Measurements from ENCODE around the gene AFF2.

Gene AFF2

GRCh38 chrX:148929686-148930085, 429.3 kb downstream of the AFF2 start:
- CTCF ChIA-PET, result no interaction called here
- 90% methylated on average over 3 of the region's 3 CpGs for WGBS (ENCODE audit: insufficient coverage)
- Histone ChIP-seq H3K27ac (ENCODE audit: insufficient read depth in 1 of 2, low read depth in 1 of 2, low read length in 2 of 2, poor library complexity in 1 of 2, severe bottlenecking in 2 of 2) (no peak overlapping the region), H3K36me3 (ENCODE audit: control insufficient read depth in 4 of 4, insufficient read depth in 4 of 4, low read length in 3 of 4) (no peaks in the 10 kb centered on the region), H3K4me1 (ENCODE audit: control extremely low read depth in 1 of 4, control insufficient read depth in 4 of 4, insufficient read depth in 4 of 4, low read length in 3 of 4) (no peaks in the 10 kb centered on the region), H3K4me3 (ENCODE audit: control insufficient read depth in 1 of 7, extremely low read depth in 1 of 7, insufficient read depth in 4 of 7, low read depth in 2 of 7, low read length in 6 of 7) (no peak overlapping the region), H3K9me3 (ENCODE audit: control extremely low read depth in 1 of 5, control insufficient read depth in 4 of 5, insufficient read depth in 2 of 5, low read depth in 1 of 5, low read length in 4 of 5) (no peaks in the 10 kb centered on the region), H3K27me3 (replicated peaks in 2 of 5; ENCODE audit: control insufficient read depth in 4 of 5, insufficient read depth in 5 of 5, low read length in 4 of 5) (peaks cover 0 to 3% (median 0%) of the 10 kb centered on the region in 5 experiments)
- no peak for DNase-seq
- POLR2A ChIA-PET, result no interaction called here

GRCh38 chrX:148930206-148930729, 429.9 kb downstream of the AFF2 start:
- CTCF ChIA-PET, result no interaction called here
- Histone ChIP-seq H3K27ac (ENCODE audit: insufficient read depth in 1 of 2, low read depth in 1 of 2, low read length in 2 of 2, poor library complexity in 1 of 2, severe bottlenecking in 2 of 2) (no peak overlapping the region), H3K4me3 (ENCODE audit: control insufficient read depth in 1 of 7, extremely low read depth in 1 of 7, insufficient read depth in 4 of 7, low read depth in 2 of 7, low read length in 6 of 7) (no peak overlapping the region), H3K36me3 (ENCODE audit: control insufficient read depth in 4 of 4, insufficient read depth in 4 of 4, low read length in 3 of 4) (no peaks in the 10 kb centered on the region), H3K4me1 (ENCODE audit: control extremely low read depth in 1 of 4, control insufficient read depth in 4 of 4, insufficient read depth in 4 of 4, low read length in 3 of 4) (no peaks in the 10 kb centered on the region), H3K27me3 (replicated peaks in 2 of 5; ENCODE audit: control insufficient read depth in 4 of 5, insufficient read depth in 5 of 5, low read length in 4 of 5) (peaks cover 0 to 2% (median 0%) of the 10 kb centered on the region in 5 experiments), H3K9me3 (ENCODE audit: control extremely low read depth in 1 of 5, control insufficient read depth in 4 of 5, insufficient read depth in 2 of 5, low read depth in 1 of 5, low read length in 4 of 5) (no peaks in the 10 kb centered on the region)
- POLR2A ChIA-PET, result no interaction called here
- DNase-seq, result no peak
- WGBS (ENCODE audit: insufficient coverage), result 75% methylated on average over 2 of the region's 2 CpGs

- H3K4me1 ChIP-seq (ENCODE audit: control extremely low read depth in 1 of 4, control insufficient read depth in 4 of 4, insufficient read depth in 4 of 4, low read length in 3 of 4), result no peaks in the 10 kb centered on the region
- CTCF ChIA-PET, result interaction anchor here (1.1 kb wide), 1 partner anchor 11 kb away, joined by 3 read pairs; no protein-coding TSS in a partner anchor
- H3K27me3 ChIP-seq (replicated peaks in 2 of 5; ENCODE audit: control insufficient read depth in 4 of 5, insufficient read depth in 5 of 5, low read length in 4 of 5), result no peaks in the 10 kb centered on the region
- POLR2A ChIA-PET, result no interaction called here
- no peak for DNase-seq
- H3K36me3 ChIP-seq (ENCODE audit: control insufficient read depth in 4 of 4, insufficient read depth in 4 of 4, low read length in 3 of 4), result no peaks in the 10 kb centered on the region
- 82% methylated on average over 3 of the region's 4 CpGs for WGBS (ENCODE audit: insufficient coverage)
- H3K9me3 ChIP-seq (ENCODE audit: control extremely low read depth in 1 of 5, control insufficient read depth in 4 of 5, insufficient read depth in 2 of 5, low read depth in 1 of 5, low read length in 4 of 5), result no peaks in the 10 kb centered on the region
- H3K4me3 ChIP-seq (ENCODE audit: control insufficient read depth in 1 of 7, extremely low read depth in 1 of 7, insufficient read depth in 4 of 7, low read depth in 2 of 7, low read length in 6 of 7), result no peak overlapping the region
- H3K27ac ChIP-seq (ENCODE audit: insufficient read depth in 1 of 2, low read depth in 1 of 2, low read length in 2 of 2, poor library complexity in 1 of 2, severe bottlenecking in 2 of 2), result no peak overlapping the region
Observed at GRCh38 chrX:148933881-148934280, 433.5 kb downstream of the AFF2 start.

DNA sequence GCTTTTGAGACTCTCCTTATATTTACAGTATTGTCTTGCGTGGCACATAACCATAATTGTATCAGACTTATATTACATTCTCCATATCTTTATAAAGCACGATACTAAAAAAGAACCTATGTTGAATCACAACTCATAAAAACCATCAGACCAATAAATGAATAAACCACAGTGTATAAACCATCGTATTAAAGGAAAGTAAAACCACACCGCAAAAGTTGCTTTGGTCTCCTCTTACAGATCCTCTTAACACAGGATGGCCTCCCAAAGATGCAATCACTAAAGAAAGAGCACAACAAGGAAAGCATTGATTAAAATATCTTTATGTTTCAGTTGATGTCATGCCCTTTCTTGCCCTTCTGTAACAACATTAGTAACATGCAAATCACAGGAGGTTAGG, 437.9 kb downstream of the AFF2 start:
- H3K36me3 ChIP-seq (ENCODE audit: control insufficient read depth in 4 of 4, insufficient read depth in 4 of 4, low read length in 3 of 4), result no peaks in the 10 kb centered on the region
- WGBS (ENCODE audit: insufficient coverage), result 88% methylated on average over 4 of the region's 4 CpGs
- no peak overlapping the region for H3K27ac ChIP-seq (ENCODE audit: insufficient read depth in 1 of 2, low read depth in 1 of 2, low read length in 2 of 2, poor library complexity in 1 of 2, severe bottlenecking in 2 of 2)
- no peaks in the 10 kb centered on the region for H3K9me3 ChIP-seq (ENCODE audit: control extremely low read depth in 1 of 5, control insufficient read depth in 4 of 5, insufficient read depth in 2 of 5, low read depth in 1 of 5, low read length in 4 of 5)
- H3K4me1 ChIP-seq (ENCODE audit: control extremely low read depth in 1 of 4, control insufficient read depth in 4 of 4, insufficient read depth in 4 of 4, low read length in 3 of 4), result no peaks in the 10 kb centered on the region
- no peak for DNase-seq
- ChIA-PET POLR2A (no interaction called here), CTCF (no interaction called here)
- H3K4me3 ChIP-seq (ENCODE audit: control insufficient read depth in 1 of 7, extremely low read depth in 1 of 7, insufficient read depth in 4 of 7, low read depth in 2 of 7, low read length in 6 of 7), result no peak overlapping the region
- H3K27me3 ChIP-seq (replicated peaks in 2 of 5; ENCODE audit: control insufficient read depth in 4 of 5, insufficient read depth in 5 of 5, low read length in 4 of 5), result no peaks in the 10 kb centered on the region

- no peak overlapping the region for H3K27ac ChIP-seq (ENCODE audit: insufficient read depth in 1 of 2, low read depth in 1 of 2, low read length in 2 of 2, poor library complexity in 1 of 2, severe bottlenecking in 2 of 2)
- no peaks in the 10 kb centered on the region for H3K9me3 ChIP-seq (ENCODE audit: control extremely low read depth in 1 of 5, control insufficient read depth in 4 of 5, insufficient read depth in 2 of 5, low read depth in 1 of 5, low read length in 4 of 5)
- no peaks in the 10 kb centered on the region for H3K27me3 ChIP-seq (replicated peaks in 2 of 5; ENCODE audit: control insufficient read depth in 4 of 5, insufficient read depth in 5 of 5, low read length in 4 of 5)
- CTCF ChIA-PET, result no interaction called here
- H3K4me1 ChIP-seq (ENCODE audit: control extremely low read depth in 1 of 4, control insufficient read depth in 4 of 4, insufficient read depth in 4 of 4, low read length in 3 of 4), result no peaks in the 10 kb centered on the region
- H3K36me3 ChIP-seq (ENCODE audit: control insufficient read depth in 4 of 4, insufficient read depth in 4 of 4, low read length in 3 of 4), result no peaks in the 10 kb centered on the region
- no peak overlapping the region for H3K4me3 ChIP-seq (ENCODE audit: control insufficient read depth in 1 of 7, extremely low read depth in 1 of 7, insufficient read depth in 4 of 7, low read depth in 2 of 7, low read length in 6 of 7)
- WGBS (ENCODE audit: insufficient coverage), result 0% methylated on average over 1 of the region's 1 CpG
- peak; percentile 70 to 81 (median 78) for DNase-seq
- POLR2A ChIA-PET, result no interaction called here
Observed at GRCh38 chrX:148940411-148940996, 440.1 kb downstream of the AFF2 start.

DNA sequence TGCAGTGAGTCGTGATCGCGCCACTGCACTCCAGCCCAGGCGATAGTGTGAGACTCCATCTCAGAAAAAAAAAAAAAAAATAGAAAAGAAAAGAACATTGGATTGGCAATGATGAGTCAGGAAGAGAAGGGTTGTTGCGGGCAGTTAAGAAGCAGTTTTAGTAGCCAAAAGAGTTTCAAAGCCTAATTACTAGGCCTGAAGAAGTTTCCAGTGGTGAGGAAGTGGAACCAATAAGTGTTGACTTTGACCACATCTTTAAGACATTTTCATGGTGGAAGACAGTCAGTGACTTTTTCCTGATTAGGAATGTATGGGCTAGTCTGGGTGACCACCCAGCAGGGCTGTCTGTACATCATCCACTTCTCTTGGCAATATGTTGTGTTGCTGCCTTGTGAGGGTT, 442.3 kb downstream of the AFF2 start:
- DNase-seq, result no peak
- Histone ChIP-seq H3K4me1 (ENCODE audit: control extremely low read depth in 1 of 4, control insufficient read depth in 4 of 4, insufficient read depth in 4 of 4, low read length in 3 of 4) (peaks cover 0 to 3% (median 0%) of the 10 kb centered on the region in 4 experiments), H3K27ac (ENCODE audit: insufficient read depth in 1 of 2, low read depth in 1 of 2, low read length in 2 of 2, poor library complexity in 1 of 2, severe bottlenecking in 2 of 2) (no peak overlapping the region), H3K36me3 (ENCODE audit: control insufficient read depth in 4 of 4, insufficient read depth in 4 of 4, low read length in 3 of 4) (no peaks in the 10 kb centered on the region), H3K27me3 (replicated peaks in 2 of 5; ENCODE audit: control insufficient read depth in 4 of 5, insufficient read depth in 5 of 5, low read length in 4 of 5) (no peaks in the 10 kb centered on the region), H3K4me3 (ENCODE audit: control insufficient read depth in 1 of 7, extremely low read depth in 1 of 7, insufficient read depth in 4 of 7, low read depth in 2 of 7, low read length in 6 of 7) (no peak overlapping the region), H3K9me3 (ENCODE audit: control extremely low read depth in 1 of 5, control insufficient read depth in 4 of 5, insufficient read depth in 2 of 5, low read depth in 1 of 5, low read length in 4 of 5) (no peaks in the 10 kb centered on the region)
- WGBS (ENCODE audit: insufficient coverage), result 100% methylated on average over 1 of the region's 5 CpGs
- ChIA-PET CTCF (no interaction called here), POLR2A (no interaction called here)

- Histone ChIP-seq H3K9me3 (ENCODE audit: control extremely low read depth in 1 of 5, control insufficient read depth in 4 of 5, insufficient read depth in 2 of 5, low read depth in 1 of 5, low read length in 4 of 5) (no peaks in the 10 kb centered on the region), H3K4me3 (ENCODE audit: control insufficient read depth in 1 of 7, extremely low read depth in 1 of 7, insufficient read depth in 4 of 7, low read depth in 2 of 7, low read length in 6 of 7) (no peak overlapping the region), H3K27me3 (replicated peaks in 2 of 5; ENCODE audit: control insufficient read depth in 4 of 5, insufficient read depth in 5 of 5, low read length in 4 of 5) (no peaks in the 10 kb centered on the region), H3K27ac (ENCODE audit: insufficient read depth in 1 of 2, low read depth in 1 of 2, low read length in 2 of 2, poor library complexity in 1 of 2, severe bottlenecking in 2 of 2) (no peak overlapping the region), H3K36me3 (ENCODE audit: control insufficient read depth in 4 of 4, insufficient read depth in 4 of 4, low read length in 3 of 4) (no peaks in the 10 kb centered on the region), H3K4me1 (ENCODE audit: control extremely low read depth in 1 of 4, control insufficient read depth in 4 of 4, insufficient read depth in 4 of 4, low read length in 3 of 4) (peaks cover 0 to 5% (median 0%) of the 10 kb centered on the region in 4 experiments)
- DNase-seq, result peak; percentile 17 to 52 (median 43)
- ChIA-PET POLR2A (no interaction called here), CTCF (interaction anchor here (1.0 kb wide), 1 partner anchor 417 kb away, joined by 3 read pairs; no protein-coding TSS in a partner anchor)
- 40% methylated on average over 1 of the region's 3 CpGs for WGBS (ENCODE audit: insufficient coverage)
Observed at GRCh38 chrX:148947399-148947975, 447.1 kb downstream of the AFF2 start.
